ENCODE results near the gene NPRL2. TPM values are rescaled to one million over a fixed set of nuclear protein-coding genes. Genes with fewer than 3 reads are reported as not detected.

Gene NPRL2
- total and polyA plus RNA-seq, 2 of the 8 experiments (the other 6 are each of a cell fraction or from before 2014, with no cell fraction given): 28.4 to 51.4 TPM

DNA sequence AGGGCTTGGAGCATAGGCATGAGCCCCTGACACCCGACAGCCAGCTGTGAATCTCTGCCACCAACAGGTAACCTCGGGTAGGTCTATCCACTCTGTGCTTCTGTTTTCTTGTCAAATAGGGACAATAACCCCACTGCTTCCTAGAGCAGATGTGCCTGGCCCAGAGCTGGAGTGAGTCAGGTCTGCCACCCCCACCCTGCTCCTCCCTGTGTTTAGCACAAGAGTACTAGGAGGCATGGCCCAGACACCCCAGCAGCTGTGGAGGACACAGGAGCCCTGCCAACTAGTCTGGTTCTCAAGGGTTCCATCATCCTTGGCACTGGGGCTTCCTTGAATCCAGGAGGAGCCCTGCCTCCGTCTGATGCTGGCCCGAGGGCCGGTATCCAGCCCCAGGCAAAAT is 42.5 kb upstream of the NPRL2 start:
- Histone ChIP-seq H2BK12ac (ENCODE audit: low read depth, low read length) (no peak overlapping the region), H4K8ac (ENCODE audit: extremely low read depth, insufficient read depth, low read length) (no peak overlapping the region), H3K79me2 (ENCODE audit: control insufficient read depth in 1 of 2, insufficient read depth in 2 of 2, low read length in 2 of 2) (no peaks in the 10 kb centered on the region), H2BK20ac (ENCODE audit: low read length) (no peak overlapping the region), H3K23me2 (ENCODE audit: low read depth, low read length) (no peaks in the 10 kb centered on the region), H3K9me3 (ENCODE audit: insufficient read depth in 2 of 2, low read depth in 1 of 2, low read length in 1 of 2) (no peaks in the 10 kb centered on the region), H2BK5ac (ENCODE audit: low read depth, low read length) (no peak overlapping the region), H2BK15ac (ENCODE audit: low read length) (no peak overlapping the region), H4K20me1 (replicated peaks in 1 of 2; ENCODE audit: control insufficient read depth in 1 of 2, insufficient read depth in 2 of 2, low read length in 2 of 2) (peaks cover 3 to 6% of the 10 kb centered on the region in 2 experiments), H3K14ac (ENCODE audit: insufficient read length) (no peak overlapping the region), H2AK5ac (ENCODE audit: low read depth, low read length) (no peak overlapping the region), H4K5ac (ENCODE audit: insufficient read length, low read depth, low read length) (no peak overlapping the region), H3K18ac (ENCODE audit: extremely low read depth, low read length) (no peak overlapping the region), H3K36me3 (ENCODE audit: control insufficient read depth in 2 of 4, insufficient read depth in 4 of 4, low read length in 3 of 4) (no peaks in the 10 kb centered on the region), H4K91ac (replicated peaks; ENCODE audit: insufficient read length, low read length) (no peak overlapping the region), H3K79me1 (ENCODE audit: low read depth, low read length) (no peaks in the 10 kb centered on the region), H3K4me2 (ENCODE audit: insufficient read depth in 1 of 2, low read depth in 2 of 2, low read length in 2 of 2) (no peak overlapping the region), H3K23ac (ENCODE audit: insufficient read length) (no peak overlapping the region), H3K4me3 (ENCODE audit: extremely low read depth in 1 of 4, insufficient read depth in 2 of 4, low read depth in 3 of 4, low read length in 4 of 4) (no peak overlapping the region), H3K56ac (replicated peaks; ENCODE audit: insufficient read length, low read depth, low read length) (no peak overlapping the region), H3K4ac (replicated peaks; ENCODE audit: insufficient read length, low read depth, low read length) (no peak overlapping the region), H2BK120ac (replicated peaks; ENCODE audit: low read depth, low read length) (no peak overlapping the region), H3K4me1 (replicated peaks in 1 of 4; ENCODE audit: control insufficient read depth in 3 of 4, insufficient read depth in 4 of 4, low read length in 3 of 4) (peaks cover 0 to 2% (median under 1%) of the 10 kb centered on the region in 4 experiments; a peak in 2 of 7 replicates), H3K27me3 (replicated peaks in 1 of 4; ENCODE audit: control insufficient read depth in 3 of 4, extremely low read depth in 1 of 4, insufficient read depth in 3 of 4, low read length in 3 of 4) (no peaks in the 10 kb centered on the region; a peak in 1 of 7 replicates), H3K27ac (ENCODE audit: low read depth, low read length) (no peak overlapping the region), H2AFZ (ENCODE audit: low read length) (no peak overlapping the region), H3K9ac (replicated peaks in 1 of 4; ENCODE audit: extremely low read depth in 1 of 4, low read depth in 3 of 4, low read length in 3 of 4) (no peak overlapping the region)
- no peak for FAIRE-seq
- ChIA-PET POLR2A (ENCODE audit: partially characterized antibody) (interaction anchor here (1.4 to 1.5 kb wide), 2 partner anchors 18 to 152 kb away, joined by 3 read pairs; no protein-coding TSS in a partner anchor), CTCF (ENCODE audit: partially characterized antibody) (interaction anchor here (0.8 to 9.3 kb wide), 9 partner anchors 8 to 69 kb away, joined by 3 to 136 read pairs (median 4); partner anchors contain the start of genes CYB561D2, NPRL2 and ZMYND10)
- WGBS, 2 experiments (ENCODE audit: extremely low coverage in 1 of 2, insufficient coverage in 1 of 2, insufficient read length in 1 of 2, insufficient replicate concordance in 2 of 2, low coverage in 1 of 2, low lambda C conversion rate in 2 of 2, missing lambda C conversion rate in 1 of 2): 89% methylated on average over 5 of the region's 5 CpGs; no CpG with 5 or more reads in 1 of the 2 experiments
- no peak for DNase-seq (ENCODE audit: low read depth in 1 of 2, low spot score in 2 of 2)
- TF ChIP-seq BRCA1 (IDR thresholded peaks at IDR 0.05; ENCODE audit: low read depth, low read length) (no peak), CREB1 (IDR thresholded peaks at IDR 0.05) (no peak), EGR1 (IDR thresholded peaks at IDR 0.05; ENCODE audit: borderline replicate concordance, low read depth, low read length) (no peak), NANOG (IDR thresholded peaks at IDR 0.05; ENCODE audit: insufficient read depth, low read depth, low read length, poor library complexity, severe bottlenecking) (no peak), SP1 (IDR thresholded peaks at IDR 0.05; ENCODE audit: low read depth, low read length) (no peak), TAF1 (IDR thresholded peaks at IDR 0.05; ENCODE audit: low read depth, low read length) (no peak), FOSL1 (IDR thresholded peaks at IDR 0.05; ENCODE audit: insufficient read depth, low read depth, low read length) (no peak), SP4 (IDR thresholded peaks at IDR 0.05; ENCODE audit: low read length) (no peak)
- TF ChIP-seq, protein P1, sequence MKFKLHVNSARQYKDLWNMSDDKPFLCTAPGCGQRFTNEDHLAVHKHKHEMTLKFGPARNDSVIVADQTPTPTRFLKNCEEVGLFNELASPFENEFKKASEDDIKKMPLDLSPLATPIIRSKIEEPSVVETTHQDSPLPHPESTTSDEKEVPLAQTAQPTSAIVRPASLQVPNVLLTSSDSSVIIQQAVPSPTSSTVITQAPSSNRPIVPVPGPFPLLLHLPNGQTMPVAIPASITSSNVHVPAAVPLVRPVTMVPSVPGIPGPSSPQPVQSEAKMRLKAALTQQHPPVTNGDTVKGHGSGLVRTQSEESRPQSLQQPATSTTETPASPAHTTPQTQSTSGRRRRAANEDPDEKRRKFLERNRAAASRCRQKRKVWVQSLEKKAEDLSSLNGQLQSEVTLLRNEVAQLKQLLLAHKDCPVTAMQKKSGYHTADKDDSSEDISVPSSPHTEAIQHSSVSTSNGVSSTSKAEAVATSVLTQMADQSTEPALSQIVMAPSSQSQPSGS (IDR thresholded peaks at IDR 0.05; ENCODE audit: low read length): no peak
- TF ChIP-seq, protein P2, sequence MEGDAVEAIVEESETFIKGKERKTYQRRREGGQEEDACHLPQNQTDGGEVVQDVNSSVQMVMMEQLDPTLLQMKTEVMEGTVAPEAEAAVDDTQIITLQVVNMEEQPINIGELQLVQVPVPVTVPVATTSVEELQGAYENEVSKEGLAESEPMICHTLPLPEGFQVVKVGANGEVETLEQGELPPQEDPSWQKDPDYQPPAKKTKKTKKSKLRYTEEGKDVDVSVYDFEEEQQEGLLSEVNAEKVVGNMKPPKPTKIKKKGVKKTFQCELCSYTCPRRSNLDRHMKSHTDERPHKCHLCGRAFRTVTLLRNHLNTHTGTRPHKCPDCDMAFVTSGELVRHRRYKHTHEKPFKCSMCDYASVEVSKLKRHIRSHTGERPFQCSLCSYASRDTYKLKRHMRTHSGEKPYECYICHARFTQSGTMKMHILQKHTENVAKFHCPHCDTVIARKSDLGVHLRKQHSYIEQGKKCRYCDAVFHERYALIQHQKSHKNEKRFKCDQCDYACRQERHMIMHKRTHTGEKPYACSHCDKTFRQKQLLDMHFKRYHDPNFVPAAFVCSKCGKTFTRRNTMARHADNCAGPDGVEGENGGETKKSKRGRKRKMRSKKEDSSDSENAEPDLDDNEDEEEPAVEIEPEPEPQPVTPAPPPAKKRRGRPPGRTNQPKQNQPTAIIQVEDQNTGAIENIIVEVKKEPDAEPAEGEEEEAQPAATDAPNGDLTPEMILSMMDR (IDR thresholded peaks at IDR 0.05; ENCODE audit: control extremely low read depth in 1 of 3, insufficient read depth in 1 of 3, low read depth in 1 of 3, low read length in 3 of 3): no peak

Data from H1 (cell line).